GM23338 (cell line): ENCODE results near the gene TMEM178A. TPM values are rescaled to one million over a fixed set of nuclear protein-coding genes. Genes with fewer than 3 reads are reported as not detected.

Experiments
- ATAC-seq: fragments of 200-7000 bp; cut with Tn5 transposase; 3 replicates; pipeline ENCODE4 v1.9.1; 2020
- DNase-seq: peaks from one replicate; pipeline ENCODE4 v3.0.0-alpha.2; 2015; ENCODE audit warnings: low spot score
- H2AFZ ChIP-seq: fragments of 200-600 bp; sonication (generic); 2 replicates; pipeline ENCODE4 v1.8.0; 2016; ENCODE audit warnings: antibody characterized with exemption, mild to moderate bottlenecking, moderate library complexity
- H3F3A ChIP-seq: fragments of 200-600 bp; sonication (generic); replicated peaks from 2 replicates; pipeline ENCODE4 v1.8.0; 2017; ENCODE audit warnings: antibody characterized with exemption, mixed run types, low read depth
- H3K27ac ChIP-seq: fragments of 200-600 bp; sonication (generic); 2 replicates; pipeline ENCODE4 v1.6.1; 2016; ENCODE audit warnings: low read depth
- H3K27me3 ChIP-seq: fragments of 200-600 bp; sonication (generic); 2 replicates; pipeline ENCODE4 v1.8.0; 2016; ENCODE audit warnings: mild to moderate bottlenecking, mixed run types, moderate library complexity; ENCODE audit not compliant: insufficient read depth
- H3K36me3 ChIP-seq: fragments of 200-600 bp; sonication (generic); 2 replicates; pipeline ENCODE4 v1.8.0; 2016; ENCODE audit warnings: mild to moderate bottlenecking; ENCODE audit not compliant: insufficient read depth
- H3K4me1 ChIP-seq: fragments of 200-600 bp; sonication (generic); 2 replicates; pipeline ENCODE4 v1.8.0; 2016; ENCODE audit warnings: mild to moderate bottlenecking, moderate library complexity; ENCODE audit not compliant: insufficient read depth
- H3K4me2 ChIP-seq: fragments of 200-600 bp; sonication (generic); 2 replicates; pipeline ENCODE4 v1.7.1; 2017; ENCODE audit warnings: mixed run types
- H3K4me3 ChIP-seq: fragments of 200-600 bp; sonication (generic); 2 replicates; pipeline ENCODE4 v1.6.1; 2016; ENCODE audit warnings: mixed run types
- H3K79me2 ChIP-seq: fragments of 200-600 bp; sonication (generic); replicated peaks from 2 replicates; pipeline ENCODE4 v1.8.0; 2017; ENCODE audit warnings: mild to moderate bottlenecking; ENCODE audit not compliant: insufficient read depth
- H3K9me2 ChIP-seq: fragments of 200-600 bp; sonication (generic); 2 replicates; pipeline ENCODE4 v1.8.0; 2017; ENCODE audit not compliant: insufficient read depth
- H4K20me1 ChIP-seq: fragments of 200-600 bp; sonication (generic); replicated peaks from 2 replicates; pipeline ENCODE4 v1.8.0; 2017; ENCODE audit warnings: mild to moderate bottlenecking; ENCODE audit not compliant: insufficient read depth
- H3K27ac Mint-ChIP-seq: 2 replicates; pipeline ENCODE4 v1.8.0; 2020; ENCODE audit warnings: inconsistent platforms, mild to moderate bottlenecking, moderate library complexity, mixed read lengths
- H3K27me3 Mint-ChIP-seq: 3 replicates; pipeline ENCODE4 v1.8.0; 2022; ENCODE audit warnings: low read depth, mild to moderate bottlenecking, moderate library complexity, mixed read lengths, inconsistent platforms; ENCODE audit not compliant: insufficient read depth, poor library complexity
- H3K36me3 Mint-ChIP-seq: 3 replicates; pipeline ENCODE4 v1.8.0; 2021; ENCODE audit warnings: low read depth, mild to moderate bottlenecking, inconsistent platforms, moderate library complexity, mixed read lengths
- H3K4me1 Mint-ChIP-seq: 3 replicates; pipeline ENCODE4 v1.8.0; 2020; ENCODE audit warnings: mild to moderate bottlenecking, inconsistent platforms, mixed read lengths
- H3K4me3 Mint-ChIP-seq: 3 replicates; pipeline ENCODE4 v1.8.0; 2021; ENCODE audit warnings: moderate library complexity, mild to moderate bottlenecking, inconsistent platforms, mixed read lengths
- H3K9me3 Mint-ChIP-seq: 3 replicates; pipeline ENCODE4 v1.8.0; 2020; ENCODE audit warnings: moderate library complexity, mild to moderate bottlenecking, inconsistent platforms, mixed read lengths
- CTCF ChIP-seq, 2 experiments: fragments of 200-600 bp in 1 of 2; sonication (generic) in 1 of 2; conservative IDR thresholded peaks; 2 replicates each; pipeline versions ENCODE4 v1.5.1 to v1.6.1; 2016 to 2017; ENCODE audit warnings: antibody characterized with exemption in 2 of 2, low read depth in 2 of 2, mild to moderate bottlenecking in 2 of 2, moderate library complexity in 1 of 2
- EZH2 ChIP-seq: fragments of 200-600 bp; sonication (generic); IDR thresholded peaks from one replicate; pipeline ENCODE4 v1.8.0; 2017; ENCODE audit warnings: antibody characterized with exemption, mild to moderate bottlenecking, low read depth; ENCODE audit not compliant: unreplicated experiment
- JUNB ChIP-seq: IDR thresholded peaks from one replicate; pipeline ENCODE4 v1.6.1; 2016; ENCODE audit warnings: antibody characterized with exemption; ENCODE audit not compliant: unreplicated experiment
- POLR2AphosphoS5 ChIP-seq: IDR thresholded peaks from 2 replicates; pipeline ENCODE4 v1.6.1; 2016; ENCODE audit warnings: antibody characterized with exemption, low read depth
- STAT1 ChIP-seq: IDR thresholded peaks from one replicate; pipeline ENCODE4 v1.6.1; 2016; ENCODE audit warnings: antibody characterized with exemption; ENCODE audit not compliant: unreplicated experiment
- ZNF331 ChIP-seq: fragments of 250-450 bp; sonication (Bioruptor Pico); IDR thresholded peaks from 2 replicates; pipeline ENCODE4 v1.5.0; 2020; ENCODE audit warnings: low read depth, mild to moderate bottlenecking, moderate library complexity
- ZNF462 ChIP-seq: fragments of 250-450 bp; sonication (Bioruptor Pico); IDR thresholded peaks from 2 replicates; pipeline ENCODE4 v1.5.0; 2020; ENCODE audit warnings: mild to moderate bottlenecking, moderate library complexity
- polyA plus RNA-seq: library from polyadenylated mRNA; unstranded; fragments of >200 nt; fragmentation: Nextera tagmentation; extraction: Ambion mirVana; gene quantifications from 2 replicates; pipeline ENCODE4 v1.2.1, GENCODE V29; 2016
- total RNA-seq: library from RNA; depleted of rRNA; stranded (reverse); fragments of >200 nt; shearing (Covaris generic); gene quantifications from 2 replicates; pipeline ENCODE4 v1.2.3, GENCODE V29; 2014

TMEM178A gene
- total and polyA plus RNA-seq, 2 experiments from 2014 or later = 10.3 to 12.3 TPM

- TF ChIP-seq ZNF462 (CRISPR knock-in tag) = no peak
- TF ChIP-seq JUNB = no peak
- TF ChIP-seq STAT1 = no peak
Measured at GRCh38 chr2:39701137-39701536, 35.4 kb downstream of the TMEM178A start (continued).

GRCh38 chr2:39703181-39703872 lies 37.6 kb downstream of the TMEM178A start:
- no peak for DNase-seq
- Histone ChIP-seq H2AFZ (no peak overlapping the region), H3K27ac (no peak overlapping the region), H3K27me3 (no peaks in the 10 kb centered on the region), H3K9me2 (no peaks in the 10 kb centered on the region), H3K4me1 (no peaks in the 10 kb centered on the region), H3K79me2 (0 out of 2 replicates have a peak, but pooled peaks cover 5% of the 10 kb centered on the region), H4K20me1 (no peaks in the 10 kb centered on the region), H3K36me3 (peaks cover 6% of the 10 kb centered on the region; the same call in 1 of the 2 replicates), H3F3A (no peaks in the 10 kb centered on the region), H3K4me2 (no peak overlapping the region), H3K4me3 (no peak overlapping the region)
- H3K27ac Mint-ChIP-seq = no peak overlapping the region
- no peak overlapping the region for H3K4me3 Mint-ChIP-seq
- peaks cover 28% of the 10 kb centered on the region for H3K36me3 Mint-ChIP-seq
- H3K27me3 Mint-ChIP-seq = no peaks in the 10 kb centered on the region
- peaks cover 19% of the 10 kb centered on the region for H3K9me3 Mint-ChIP-seq
- ATAC-seq = no peak
- H3K4me1 Mint-ChIP-seq = no peaks in the 10 kb centered on the region
- no peak for TF ChIP-seq POLR2AphosphoS5
- no peak for TF ChIP-seq ZNF462 (CRISPR knock-in tag)
- no peak for TF ChIP-seq ZNF331 (CRISPR knock-in tag)
- no peak for TF ChIP-seq EZH2
- TF ChIP-seq CTCF (conservative IDR thresholded peaks at IDR 0.05; ENCODE audit: low read depth in 2 of 2) = no peak
- no peak for TF ChIP-seq STAT1
